Sigmoid colon (tissue), 7 donors: ENCODE data around the gene PURA. TPM values are rescaled to one million over a fixed set of nuclear protein-coding genes. Genes with fewer than 3 reads are reported as not detected.

Experiments used
- DNase-seq: peaks from one replicate; pipeline ENCODE4 v3.0.0-alpha.2; 2019
- H3K27ac ChIP-seq, 4 donors: fragments of 200-600 bp; sonication (generic); one replicate each; pipeline ENCODE4 v1.5.1; 2016 to 2019; ENCODE audit warnings: mild to moderate bottlenecking in 1 of 4
- H3K27me3 ChIP-seq, 3 donors: fragments of 200-600 bp; sonication (generic); one replicate each; pipeline ENCODE4 v1.5.1; 2019; ENCODE audit warnings: mild to moderate bottlenecking in 1 of 3
- H3K36me3 ChIP-seq, 4 donors: fragments of 200-600 bp; sonication (generic); one replicate each; pipeline ENCODE4 v1.5.1; 2016 to 2019
- H3K4me1 ChIP-seq, 4 donors: fragments of 200-600 bp; sonication (generic); one replicate each; pipeline ENCODE4 v1.5.1; 2017 to 2019
- H3K4me3 ChIP-seq, 4 donors: fragments of 200-600 bp; sonication (generic); one replicate each; pipeline ENCODE4 v1.5.1; 2017 to 2019; ENCODE audit warnings: mild to moderate bottlenecking in 2 of 4, moderate library complexity in 1 of 4
- H3K9me3 ChIP-seq, 4 donors: fragments of 200-600 bp in 3 of 4; sonication (generic) in 3 of 4; one replicate each; pipeline versions ENCODE4 v1.5.1 to v1.6.1; 2013 to 2019
- EP300 ChIP-seq, 4 donors: sonication (generic); formaldehyde crosslinking; IDR thresholded peaks; one replicate each; pipeline ENCODE4 v1.6.1; 2017; ENCODE audit warnings: antibody characterized with exemption in 4 of 4
- POLR2A ChIP-seq, 2 donors: fragments of 450-650 bp; IDR thresholded peaks; one replicate each; pipeline ENCODE4 v1.6.1; 2016; ENCODE audit warnings: antibody characterized with exemption in 2 of 2, mild to moderate bottlenecking in 2 of 2, moderate library complexity in 2 of 2
- POLR2AphosphoS5 ChIP-seq, 4 donors: sonication (generic); formaldehyde crosslinking; IDR thresholded peaks; one replicate each; pipeline ENCODE4 v1.6.1; 2017; ENCODE audit warnings: antibody characterized with exemption in 4 of 4
- WGBS, 2 donors: extraction: QIAGEN DNeasy Blood & Tissue Kit; methylation state at CpG; one replicate each; pipeline ENCODE4 v1.1.7; 2013; 5-methylcytosine and 5-hydroxymethylcytosine counted together
- intact Hi-C: fragments of 100-400 bp; cut with DNase I; formaldehyde crosslinking; loops from one replicate; pipeline ENCODE4 v1.15.1; 2023
- polyA plus RNA-seq, 3 donors: library from polyadenylated mRNA; stranded (reverse); fragments of 200-250 nt; gene quantifications; one replicate each; pipeline ENCODE4 v1.2.3, GENCODE V29; 2013
- total RNA-seq, 4 donors: library from RNA; depleted of rRNA; stranded (reverse); fragments of >200 nt; gene quantifications; one replicate each; pipeline ENCODE4 v1.1.0, GENCODE V29; 2016
- TF ChIP-seq, protein P1 (sequence below), 4 experiments: fragments of 450-650 bp in 3 of 4; fragments of 200-600 bp in 1 of 4; IDR thresholded peaks; one replicate each; pipeline ENCODE4 v1.5.1; 2016 to 2019; ENCODE audit warnings: antibody characterized with exemption in 4 of 4, mild to moderate bottlenecking in 3 of 4, moderate library complexity in 2 of 4
- donor health status: healthy with polysubstance abuse.
- donor health status: Bipolar disorder and iron deficiency.
- donor health status: healthy.

The PURA gene
- total and polyA plus RNA-seq, 7 donors = 3.6 to 59.8 (median 36.4) TPM

DNA sequence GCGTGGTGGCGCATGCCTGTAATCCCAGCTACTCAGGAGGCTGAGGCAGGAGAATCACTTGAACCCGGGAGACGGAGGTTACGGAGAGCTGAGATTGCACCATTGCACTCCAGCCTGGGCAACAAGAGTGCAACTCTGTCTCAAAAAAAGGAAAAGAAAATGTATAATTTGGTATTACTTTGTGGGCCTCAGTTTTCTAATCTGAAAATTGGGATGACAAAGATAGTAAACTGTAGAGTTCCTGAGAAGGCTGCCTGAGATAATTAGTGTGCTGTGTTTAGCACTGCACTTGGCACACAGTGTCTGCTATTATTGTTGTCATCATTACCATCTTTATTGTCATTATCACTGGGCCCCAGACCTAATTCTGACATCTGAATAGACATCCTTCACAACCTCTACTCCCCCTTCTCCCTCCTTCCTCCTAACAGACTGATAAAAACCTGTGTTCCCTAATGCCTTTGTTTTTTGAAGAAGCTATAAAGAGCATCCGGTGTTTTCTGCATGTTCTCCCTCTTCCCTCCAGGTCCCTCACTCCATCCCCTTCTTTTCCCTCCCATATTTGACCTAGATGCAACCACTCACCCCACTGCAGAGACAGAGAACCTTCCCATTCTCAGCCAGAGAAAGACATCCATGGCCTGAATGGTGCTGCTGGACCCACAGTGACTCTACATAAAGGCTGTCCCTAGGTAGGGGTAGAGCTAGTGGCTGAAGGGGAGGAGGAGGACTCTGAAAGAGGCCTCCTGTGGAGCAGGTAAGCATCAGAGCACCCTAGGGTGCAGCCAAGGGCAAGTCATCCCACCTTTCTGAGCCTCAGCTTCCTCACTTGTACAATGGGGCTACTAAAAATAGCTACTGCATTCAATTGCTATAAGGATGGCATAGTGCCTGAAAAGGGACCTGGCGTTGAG lies 45.4 kb downstream of the PURA start:
- Histone ChIP-seq H3K4me3 (no peak overlapping the region), H3K27ac (no peak overlapping the region), H3K9me3 (no peaks in the 10 kb centered on the region), H3K27me3 (no peaks in the 10 kb centered on the region), H3K36me3 (no peaks in the 10 kb centered on the region), H3K4me1 (peaks cover 0 to 11% (median 7%) of the 10 kb centered on the region in 4 donors)
- intact Hi-C loops = loop anchor here (5.0 kb wide), 1 partner anchor 192 kb away; no protein-coding TSS in a partner anchor
- no peak for DNase-seq
- TF ChIP-seq POLR2A (IDR thresholded peaks at IDR 0.05) (no peak), EP300 (IDR thresholded peaks at IDR 0.05) (no peak), POLR2AphosphoS5 (IDR thresholded peaks at IDR 0.05) (no peak)
- TF ChIP-seq, protein P1, sequence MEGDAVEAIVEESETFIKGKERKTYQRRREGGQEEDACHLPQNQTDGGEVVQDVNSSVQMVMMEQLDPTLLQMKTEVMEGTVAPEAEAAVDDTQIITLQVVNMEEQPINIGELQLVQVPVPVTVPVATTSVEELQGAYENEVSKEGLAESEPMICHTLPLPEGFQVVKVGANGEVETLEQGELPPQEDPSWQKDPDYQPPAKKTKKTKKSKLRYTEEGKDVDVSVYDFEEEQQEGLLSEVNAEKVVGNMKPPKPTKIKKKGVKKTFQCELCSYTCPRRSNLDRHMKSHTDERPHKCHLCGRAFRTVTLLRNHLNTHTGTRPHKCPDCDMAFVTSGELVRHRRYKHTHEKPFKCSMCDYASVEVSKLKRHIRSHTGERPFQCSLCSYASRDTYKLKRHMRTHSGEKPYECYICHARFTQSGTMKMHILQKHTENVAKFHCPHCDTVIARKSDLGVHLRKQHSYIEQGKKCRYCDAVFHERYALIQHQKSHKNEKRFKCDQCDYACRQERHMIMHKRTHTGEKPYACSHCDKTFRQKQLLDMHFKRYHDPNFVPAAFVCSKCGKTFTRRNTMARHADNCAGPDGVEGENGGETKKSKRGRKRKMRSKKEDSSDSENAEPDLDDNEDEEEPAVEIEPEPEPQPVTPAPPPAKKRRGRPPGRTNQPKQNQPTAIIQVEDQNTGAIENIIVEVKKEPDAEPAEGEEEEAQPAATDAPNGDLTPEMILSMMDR (IDR thresholded peaks at IDR 0.05) = no peak
- WGBS, 2 donors = 84 to 87% methylated on average over 7 of the region's 7 CpGs

DNA sequence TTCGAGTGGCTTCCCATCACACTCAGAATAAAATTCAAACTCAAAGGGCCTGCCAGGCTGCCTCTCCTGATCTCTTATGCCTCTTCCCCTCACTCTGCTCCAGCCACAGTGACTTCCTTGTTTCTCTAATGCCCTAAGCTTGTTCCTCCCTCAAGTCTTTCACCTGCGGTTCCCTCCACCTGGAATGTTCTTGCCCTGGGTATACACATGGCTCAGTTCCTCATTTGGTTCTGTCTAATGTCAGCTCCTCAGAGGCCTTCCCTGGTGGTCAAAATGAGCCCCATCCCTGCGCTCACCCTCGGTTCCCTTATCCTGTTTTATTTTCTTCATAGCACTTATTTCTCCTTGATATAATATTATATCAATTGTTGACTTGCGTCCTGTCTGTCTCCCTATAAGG lies 48.4 kb downstream of the PURA start:
- DNase-seq = no peak
- Histone ChIP-seq H3K9me3 (no peaks in the 10 kb centered on the region), H3K27me3 (no peaks in the 10 kb centered on the region), H3K4me3 (no peak overlapping the region), H3K36me3 (no peaks in the 10 kb centered on the region), H3K4me1 (peaks cover 0 to 4% (median 2%) of the 10 kb centered on the region in 4 donors), H3K27ac (no peak overlapping the region)
- TF ChIP-seq, protein P1 (IDR thresholded peaks at IDR 0.05) = no peak
- TF ChIP-seq EP300 (IDR thresholded peaks at IDR 0.05) = no peak
- TF ChIP-seq POLR2A (IDR thresholded peaks at IDR 0.05) = no peak
- 87% methylated on average over 5 of the region's 5 CpGs for WGBS, 2 donors
- intact Hi-C loops = no loop called here

DNA sequence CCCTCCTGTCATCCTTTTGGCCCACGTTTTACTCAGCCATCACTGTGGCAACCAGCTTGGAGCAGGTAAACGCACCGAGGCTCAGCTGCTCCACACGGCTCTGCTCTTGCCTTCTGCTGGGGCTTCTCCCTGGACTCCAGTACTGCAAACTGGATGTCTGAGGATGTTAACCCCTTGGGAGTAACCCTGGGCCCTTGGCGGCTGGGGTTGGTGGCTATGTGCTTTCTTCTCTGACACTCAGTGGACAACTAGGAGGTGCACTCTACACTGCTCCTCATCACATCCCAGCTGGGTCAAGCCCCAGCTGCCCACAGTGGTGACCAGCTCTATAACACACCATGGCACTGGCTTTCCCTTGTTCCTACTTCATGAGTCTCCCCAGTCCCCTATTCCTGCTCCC lies 48.9 kb downstream of the PURA start:
- Histone ChIP-seq H3K9me3 (no peaks in the 10 kb centered on the region), H3K27me3 (no peaks in the 10 kb centered on the region), H3K4me3 (no peak overlapping the region), H3K4me1 (no peaks in the 10 kb centered on the region), H3K36me3 (no peaks in the 10 kb centered on the region), H3K27ac (no peak overlapping the region)
- intact Hi-C loops = no loop called here
- no peak for DNase-seq
- TF ChIP-seq, protein P1 (IDR thresholded peaks at IDR 0.05) = no peak
- TF ChIP-seq EP300 (IDR thresholded peaks at IDR 0.05) = no peak
- WGBS, 2 donors = 81 to 86% methylated on average over 5 of the region's 5 CpGs

- 22 to 68% methylated on average over 5 of the region's 5 CpGs for WGBS, 2 donors
- H3K4me1 ChIP-seq = no peaks in the 10 kb centered on the region
- H3K27ac ChIP-seq = peak overlapping the region in 1 of 4 donors; percentile 17
- H3K27me3 ChIP-seq = no peaks in the 10 kb centered on the region
- no peak for DNase-seq
- H3K36me3 ChIP-seq = peaks cover 0 to 8% (median 0%) of the 10 kb centered on the region in 4 donors
- intact Hi-C loops = no loop called here
- TF ChIP-seq EP300 (IDR thresholded peaks at IDR 0.05) = no peak
- no peak for TF ChIP-seq POLR2AphosphoS5 (IDR thresholded peaks at IDR 0.05)
- TF ChIP-seq, protein P1 (IDR thresholded peaks at IDR 0.05) = no peak
- TF ChIP-seq POLR2A (IDR thresholded peaks at IDR 0.05) = no peak
- H3K4me3 ChIP-seq = no peak overlapping the region
- no peaks in the 10 kb centered on the region for H3K9me3 ChIP-seq
Measured at GRCh38 chr5:140165101-140165922, 51.4 kb downstream of the PURA start.
